HepG2 (cell line): Measurements from ENCODE around the gene ME3. TPM values are rescaled to one million over a fixed set of nuclear protein-coding genes. Genes with fewer than 3 reads are reported as not detected.

Source experiments
- ATAC-seq: fragments of 200-7000 bp; cut with Tn5 transposase; 3 replicates; pipeline ENCODE4 v1.9.1; 2020; ENCODE audit warnings: mild to moderate bottlenecking, moderate library complexity
- BruUV-seq: library from RNA; stranded (reverse); fragments of 400-500 nt; replicated peaks from 2 replicates; lab custom pipeline; 2021; lab: Mats Ljungman, UMichigan
- CTCF ChIA-PET: fragments of 300-600 bp; formaldehyde crosslinking; extraction: SDS; loops from one replicate; lab custom pipeline; 2021; ENCODE audit warnings: low total read pairs, inconsistent platforms, low intra/inter-chr PET ratio; lab: Yijun Ruan, JAX
- POLR2A ChIA-PET: fragments of 350-600 bp; sonication (Branson Sonifier 250); formaldehyde crosslinking; loops from one replicate; lab custom pipeline; 2020; ENCODE audit warnings: antibody characterized with exemption, inconsistent platforms; lab: Yijun Ruan, JAX
- DNase-seq: peaks from one replicate; pipeline ENCODE4 v3.0.0-alpha.2; 2015; ENCODE audit warnings: low spot score
- FAIRE-seq: peaks from 3 replicates; lab custom pipeline; 2011; peaks lifted over from hg19 to GRCh38; lab: Jason Lieb, UNC
- H2AFZ ChIP-seq: one replicate; pipeline ENCODE4 v1.6.1; 2011; ENCODE audit warnings: low read length, inconsistent platforms
- H3K27ac ChIP-seq: fragments of 300-600 bp; 3 replicates; pipeline ENCODE4 v1.8.0; 2011; ENCODE audit warnings: mixed run types, mild to moderate bottlenecking, mixed read lengths, low read length, inconsistent platforms; ENCODE audit not compliant: insufficient read depth; ENCODE audit errors: extremely low read length
- H3K27me3 ChIP-seq, 2 experiments: fragments of 200-600 bp in 1 of 2; 2 replicates in 1 of 2; 3 replicates in 1 of 2; pipeline versions ENCODE4 v1.6.0 to v1.8.0; 2011; ENCODE audit warnings: low read length in 2 of 2, mild to moderate bottlenecking in 2 of 2, moderate library complexity in 2 of 2, inconsistent platforms in 1 of 2; ENCODE audit not compliant: insufficient read depth in 2 of 2, control insufficient read depth in 1 of 2
- H3K36me3 ChIP-seq, 2 experiments: fragments of 200-600 bp in 1 of 2; replicated peaks in 1 of 2; 2 replicates in 1 of 2; 3 replicates in 1 of 2; pipeline versions ENCODE4 v1.5.1 to v1.8.0; 2011; ENCODE audit warnings: low read length in 2 of 2, inconsistent platforms in 1 of 2; ENCODE audit not compliant: insufficient read depth in 2 of 2, control insufficient read depth in 1 of 2
- H3K4me1 ChIP-seq: 2 replicates; pipeline ENCODE4 v1.5.1; 2012; ENCODE audit warnings: low read length, inconsistent platforms; ENCODE audit not compliant: insufficient read depth
- H3K4me2 ChIP-seq: 2 replicates; pipeline ENCODE4 v1.6.0; 2011; ENCODE audit warnings: low read depth, low read length, inconsistent platforms
- H3K4me3 ChIP-seq, 3 experiments: fragments of 200-600 bp in 1 of 3; sonication (generic), shearing (Covaris generic) in 1 of 3; replicated peaks in 1 of 3; 2 replicates each; pipeline ENCODE4 v1.5.1; 2011 to 2016; ENCODE audit warnings: low read length in 3 of 3, inconsistent platforms in 2 of 3, low read depth in 2 of 3, mild to moderate bottlenecking in 2 of 3, control low read depth in 1 of 3, mixed read lengths in 1 of 3; ENCODE audit not compliant: insufficient read depth in 1 of 3
- H3K79me2 ChIP-seq: one replicate; pipeline ENCODE4 v1.6.1; 2011; ENCODE audit warnings: low read length, inconsistent platforms; ENCODE audit not compliant: insufficient read depth
- H3K9ac ChIP-seq: 2 replicates; pipeline ENCODE4 v1.6.0; 2011; ENCODE audit warnings: mild to moderate bottlenecking, low read depth, low read length, inconsistent platforms; ENCODE audit not compliant: insufficient read depth
- H3K9me3 ChIP-seq: 2 replicates; pipeline ENCODE4 v1.5.1; 2012; ENCODE audit warnings: mild to moderate bottlenecking, low read length
- H4K20me1 ChIP-seq: 2 replicates; pipeline ENCODE4 v1.6.0; 2011; ENCODE audit warnings: inconsistent platforms, mild to moderate bottlenecking, low read length, moderate library complexity; ENCODE audit not compliant: insufficient read depth
- CC2D1A ChIP-seq: sonication (generic); formaldehyde crosslinking; IDR thresholded peaks from 2 replicates; pipeline ENCODE4 v1.8.1; 2023; ENCODE audit warnings: mild to moderate bottlenecking, missing genetic modification reagents
- HDAC1 ChIP-seq: sonication (generic); formaldehyde crosslinking; IDR thresholded peaks from 2 replicates; pipeline ENCODE4 v1.5.1; 2020; ENCODE audit warnings: mild to moderate bottlenecking, missing genetic modification reagents
- ZFY ChIP-seq: sonication (generic); formaldehyde crosslinking; IDR thresholded peaks from 2 replicates; pipeline ENCODE4 v1.4.0; 2020; ENCODE audit warnings: missing genetic modification reagents
- ZNF577 ChIP-seq: sonication (generic); formaldehyde crosslinking; IDR thresholded peaks from 2 replicates; pipeline ENCODE4 v1.4.0; 2020; ENCODE audit warnings: mild to moderate bottlenecking, low read depth, missing genetic modification reagents, borderline replicate concordance
- WGBS: methylation state at CpG from one replicate; pipeline ENCODE4 v1.1.6; 2017; ENCODE audit warnings: low lambda C conversion rate; 5-methylcytosine and 5-hydroxymethylcytosine counted together
- in situ Hi-C: cut with HindIII; loops from 2 replicates; pipeline ENCODE4 v1.10.0; 2017; ENCODE audit warnings: low pct_unique_long_range_greater_than_20kb; ENCODE audit not compliant: extremely low pct_ligation_motif_present
- intact Hi-C: fragments of 100-400 bp; cut with micrococcal nuclease; formaldehyde crosslinking; loops from one replicate; pipeline ENCODE4 v1.10.0; 2022; ENCODE audit not compliant: unreplicated experiment
- polyA plus RNA-seq, 8 experiments: library from polyadenylated mRNA; depleted of rRNA in 3 of 8; stranded (reverse) in 7 of 8; unstranded in 1 of 8; fragments of >200 nt; fragmentation: Illumina TruSeq in 4 of 8; extraction: Trizol in 4 of 8; gene quantifications; 2 replicates each; pipeline versions ENCODE4 v1.2.1 to v1.2.3, GENCODE V29; 2011 to 2016; ENCODE audit warnings: low read depth in 4 of 8, missing spikeins in 1 of 8, mixed read lengths in 1 of 8; ENCODE audit not compliant: insufficient read depth in 1 of 8
- total RNA-seq, 5 experiments: library from RNA; depleted of rRNA; stranded (reverse); fragments of >200 nt; fragmentation: Illumina TruSeq; extraction: Trizol; gene quantifications; 2 replicates each; pipeline ENCODE4 v1.2.3, GENCODE V29; 2016; ENCODE audit warnings: low read depth in 1 of 5
- TF ChIP-seq, protein P1 (sequence below): sonication (generic); formaldehyde crosslinking; conservative IDR thresholded peaks from 2 replicates; pipeline ENCODE4 v1.8.0; 2022; ENCODE audit warnings: low read depth, missing genetic modification reagents
- TF ChIP-seq, protein P2 (sequence below): sonication (generic); formaldehyde crosslinking; IDR thresholded peaks from 2 replicates; pipeline ENCODE4 v1.5.0; 2020; ENCODE audit warnings: mild to moderate bottlenecking, missing genetic modification reagents, borderline replicate concordance
- TF ChIP-seq, protein P3 (sequence below), 2 experiments: fragments of 450-650 bp in 1 of 2; sonication (generic) in 1 of 2; formaldehyde crosslinking in 1 of 2; IDR thresholded peaks; 2 replicates each; pipeline versions ENCODE4 v1.6.1 to v1.8.0; 2016 to 2022; ENCODE audit warnings: antibody characterized with exemption in 1 of 2, mild to moderate bottlenecking in 1 of 2, missing genetic modification reagents in 1 of 2

ME3 gene
- total and polyA plus RNA-seq, 2 of the 13 experiments (the other 11 are each of a cell fraction or from before 2014, with no cell fraction given), result not detected

- intact Hi-C loops, result no loop called here
- no peak for ATAC-seq
- CTCF ChIA-PET, result no interaction called here
- TF ChIP-seq ZFY (CRISPR knock-in tag), result no peak
- TF ChIP-seq ZNF577, result no peak
- TF ChIP-seq CC2D1A, result no peak
- no peak for TF ChIP-seq HDAC1 (CRISPR knock-in tag)
- TF ChIP-seq, protein P1, sequence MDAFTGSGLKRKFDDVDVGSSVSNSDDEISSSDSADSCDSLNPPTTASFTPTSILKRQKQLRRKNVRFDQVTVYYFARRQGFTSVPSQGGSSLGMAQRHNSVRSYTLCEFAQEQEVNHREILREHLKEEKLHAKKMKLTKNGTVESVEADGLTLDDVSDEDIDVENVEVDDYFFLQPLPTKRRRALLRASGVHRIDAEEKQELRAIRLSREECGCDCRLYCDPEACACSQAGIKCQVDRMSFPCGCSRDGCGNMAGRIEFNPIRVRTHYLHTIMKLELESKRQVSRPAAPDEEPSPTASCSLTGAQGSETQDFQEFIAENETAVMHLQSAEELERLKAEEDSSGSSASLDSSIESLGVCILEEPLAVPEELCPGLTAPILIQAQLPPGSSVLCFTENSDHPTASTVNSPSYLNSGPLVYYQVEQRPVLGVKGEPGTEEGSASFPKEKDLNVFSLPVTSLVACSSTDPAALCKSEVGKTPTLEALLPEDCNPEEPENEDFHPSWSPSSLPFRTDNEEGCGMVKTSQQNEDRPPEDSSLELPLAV (CRISPR knock-in tag), result no peak
- TF ChIP-seq, protein P2, sequence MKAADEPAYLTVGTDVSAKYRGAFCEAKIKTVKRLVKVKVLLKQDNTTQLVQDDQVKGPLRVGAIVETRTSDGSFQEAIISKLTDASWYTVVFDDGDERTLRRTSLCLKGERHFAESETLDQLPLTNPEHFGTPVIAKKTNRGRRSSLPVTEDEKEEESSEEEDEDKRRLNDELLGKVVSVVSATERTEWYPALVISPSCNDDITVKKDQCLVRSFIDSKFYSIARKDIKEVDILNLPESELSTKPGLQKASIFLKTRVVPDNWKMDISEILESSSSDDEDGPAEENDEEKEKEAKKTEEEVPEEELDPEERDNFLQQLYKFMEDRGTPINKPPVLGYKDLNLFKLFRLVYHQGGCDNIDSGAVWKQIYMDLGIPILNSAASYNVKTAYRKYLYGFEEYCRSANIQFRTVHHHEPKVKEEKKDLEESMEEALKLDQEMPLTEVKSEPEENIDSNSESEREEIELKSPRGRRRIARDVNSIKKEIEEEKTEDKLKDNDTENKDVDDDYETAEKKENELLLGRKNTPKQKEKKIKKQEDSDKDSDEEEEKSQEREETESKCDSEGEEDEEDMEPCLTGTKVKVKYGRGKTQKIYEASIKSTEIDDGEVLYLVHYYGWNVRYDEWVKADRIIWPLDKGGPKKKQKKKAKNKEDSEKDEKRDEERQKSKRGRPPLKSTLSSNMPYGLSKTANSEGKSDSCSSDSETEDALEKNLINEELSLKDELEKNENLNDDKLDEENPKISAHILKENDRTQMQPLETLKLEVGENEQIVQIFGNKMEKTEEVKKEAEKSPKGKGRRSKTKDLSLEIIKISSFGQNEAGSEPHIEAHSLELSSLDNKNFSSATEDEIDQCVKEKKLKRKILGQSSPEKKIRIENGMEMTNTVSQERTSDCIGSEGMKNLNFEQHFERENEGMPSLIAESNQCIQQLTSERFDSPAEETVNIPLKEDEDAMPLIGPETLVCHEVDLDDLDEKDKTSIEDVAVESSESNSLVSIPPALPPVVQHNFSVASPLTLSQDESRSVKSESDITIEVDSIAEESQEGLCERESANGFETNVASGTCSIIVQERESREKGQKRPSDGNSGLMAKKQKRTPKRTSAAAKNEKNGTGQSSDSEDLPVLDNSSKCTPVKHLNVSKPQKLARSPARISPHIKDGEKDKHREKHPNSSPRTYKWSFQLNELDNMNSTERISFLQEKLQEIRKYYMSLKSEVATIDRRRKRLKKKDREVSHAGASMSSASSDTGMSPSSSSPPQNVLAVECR (CRISPR knock-in tag), result no peak
- TF ChIP-seq, protein P3, sequence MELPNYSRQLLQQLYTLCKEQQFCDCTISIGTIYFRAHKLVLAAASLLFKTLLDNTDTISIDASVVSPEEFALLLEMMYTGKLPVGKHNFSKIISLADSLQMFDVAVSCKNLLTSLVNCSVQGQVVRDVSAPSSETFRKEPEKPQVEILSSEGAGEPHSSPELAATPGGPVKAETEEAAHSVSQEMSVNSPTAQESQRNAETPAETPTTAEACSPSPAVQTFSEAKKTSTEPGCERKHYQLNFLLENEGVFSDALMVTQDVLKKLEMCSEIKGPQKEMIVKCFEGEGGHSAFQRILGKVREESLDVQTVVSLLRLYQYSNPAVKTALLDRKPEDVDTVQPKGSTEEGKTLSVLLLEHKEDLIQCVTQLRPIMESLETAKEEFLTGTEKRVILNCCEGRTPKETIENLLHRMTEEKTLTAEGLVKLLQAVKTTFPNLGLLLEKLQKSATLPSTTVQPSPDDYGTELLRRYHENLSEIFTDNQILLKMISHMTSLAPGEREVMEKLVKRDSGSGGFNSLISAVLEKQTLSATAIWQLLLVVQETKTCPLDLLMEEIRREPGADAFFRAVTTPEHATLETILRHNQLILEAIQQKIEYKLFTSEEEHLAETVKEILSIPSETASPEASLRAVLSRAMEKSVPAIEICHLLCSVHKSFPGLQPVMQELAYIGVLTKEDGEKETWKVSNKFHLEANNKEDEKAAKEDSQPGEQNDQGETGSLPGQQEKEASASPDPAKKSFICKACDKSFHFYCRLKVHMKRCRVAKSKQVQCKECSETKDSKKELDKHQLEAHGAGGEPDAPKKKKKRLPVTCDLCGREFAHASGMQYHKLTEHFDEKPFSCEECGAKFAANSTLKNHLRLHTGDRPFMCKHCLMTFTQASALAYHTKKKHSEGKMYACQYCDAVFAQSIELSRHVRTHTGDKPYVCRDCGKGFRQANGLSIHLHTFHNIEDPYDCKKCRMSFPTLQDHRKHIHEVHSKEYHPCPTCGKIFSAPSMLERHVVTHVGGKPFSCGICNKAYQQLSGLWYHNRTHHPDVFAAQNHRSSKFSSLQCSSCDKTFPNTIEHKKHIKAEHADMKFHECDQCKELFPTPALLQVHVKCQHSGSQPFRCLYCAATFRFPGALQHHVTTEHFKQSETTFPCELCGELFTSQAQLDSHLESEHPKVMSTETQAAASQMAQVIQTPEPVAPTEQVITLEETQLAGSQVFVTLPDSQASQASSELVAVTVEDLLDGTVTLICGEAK (IDR thresholded peaks at IDR 0.05), result no peak
- TF ChIP-seq, protein P3 (CRISPR knock-in tag; IDR thresholded peaks at IDR 0.05), result no peak
Observed at GRCh38 chr11:86418106-86418505, 254.3 kb downstream of the ME3 start.

More at GRCh38 chr11:86418106-86418505, 254.3 kb downstream of the ME3 start:
- H4K20me1 ChIP-seq, result no peaks in the 10 kb centered on the region
- no peak overlapping the region for H3K27ac ChIP-seq
- H2AFZ ChIP-seq, result no peak overlapping the region
- DNase-seq, result no peak
- no peak for FAIRE-seq
- H3K4me2 ChIP-seq, result no peak overlapping the region
- no peaks in the 10 kb centered on the region; a peak in 1 of 5 replicates for H3K27me3 ChIP-seq
- 80% methylated on average over 3 of the region's 3 CpGs for WGBS
- H3K4me3 ChIP-seq, result no peak overlapping the region
- no peaks in the 10 kb centered on the region for H3K4me1 ChIP-seq
- no peaks in the 10 kb centered on the region for H3K9me3 ChIP-seq
- H3K79me2 ChIP-seq, result no peaks in the 10 kb centered on the region
- POLR2A ChIA-PET, result no interaction called here
- BruUV-seq, result no TSS peak
- in situ Hi-C loops, result no loop called here
- H3K36me3 ChIP-seq, result no peaks in the 10 kb centered on the region
- no peak overlapping the region for H3K9ac ChIP-seq
